NB4 (cell line): ENCODE measurements around the gene PDE5A.
"Not testable (repeated sequence)": the region's sequence is repeated elsewhere in the genome, so short reads cannot be mapped to it uniquely, and the experiment has no call there.

Experiments used
- POLR2A ChIP-seq: IDR thresholded peaks from 2 replicates; pipeline ENCODE4 v1.6.1; 2011; ENCODE audit warnings: mild to moderate bottlenecking; ENCODE audit not compliant: insufficient read length; ENCODE audit errors: extremely low read depth
- TF ChIP-seq, protein P1 (sequence below): IDR thresholded peaks from one replicate; pipeline ENCODE4 v1.5.1; 2012; ENCODE audit warnings: low read depth, low read length

DNA sequence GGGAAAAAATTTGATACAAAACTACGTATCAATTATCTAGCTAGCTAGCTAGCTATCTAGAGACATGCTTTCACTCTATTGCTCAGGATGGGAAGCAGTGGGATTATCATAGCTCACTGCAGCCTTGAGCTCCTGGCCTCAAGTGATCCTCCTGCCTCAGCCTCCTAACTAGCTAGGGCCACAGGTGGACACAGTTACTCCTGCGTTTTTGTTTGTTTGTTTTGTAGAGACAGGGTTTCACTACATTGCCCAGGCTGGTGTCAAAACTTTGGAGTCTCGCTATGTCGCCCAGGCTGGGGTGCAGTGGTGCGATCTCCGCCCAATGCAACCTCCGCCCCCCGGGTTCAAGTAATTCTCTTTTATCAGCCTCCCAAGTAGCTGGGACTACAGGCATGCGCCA is 175.3 kb downstream of the PDE5A start:
- TF ChIP-seq, protein P1, sequence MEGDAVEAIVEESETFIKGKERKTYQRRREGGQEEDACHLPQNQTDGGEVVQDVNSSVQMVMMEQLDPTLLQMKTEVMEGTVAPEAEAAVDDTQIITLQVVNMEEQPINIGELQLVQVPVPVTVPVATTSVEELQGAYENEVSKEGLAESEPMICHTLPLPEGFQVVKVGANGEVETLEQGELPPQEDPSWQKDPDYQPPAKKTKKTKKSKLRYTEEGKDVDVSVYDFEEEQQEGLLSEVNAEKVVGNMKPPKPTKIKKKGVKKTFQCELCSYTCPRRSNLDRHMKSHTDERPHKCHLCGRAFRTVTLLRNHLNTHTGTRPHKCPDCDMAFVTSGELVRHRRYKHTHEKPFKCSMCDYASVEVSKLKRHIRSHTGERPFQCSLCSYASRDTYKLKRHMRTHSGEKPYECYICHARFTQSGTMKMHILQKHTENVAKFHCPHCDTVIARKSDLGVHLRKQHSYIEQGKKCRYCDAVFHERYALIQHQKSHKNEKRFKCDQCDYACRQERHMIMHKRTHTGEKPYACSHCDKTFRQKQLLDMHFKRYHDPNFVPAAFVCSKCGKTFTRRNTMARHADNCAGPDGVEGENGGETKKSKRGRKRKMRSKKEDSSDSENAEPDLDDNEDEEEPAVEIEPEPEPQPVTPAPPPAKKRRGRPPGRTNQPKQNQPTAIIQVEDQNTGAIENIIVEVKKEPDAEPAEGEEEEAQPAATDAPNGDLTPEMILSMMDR = not testable (repeated sequence)
- not testable (repeated sequence) for TF ChIP-seq POLR2A
